ENCODE data around the gene EEF1E1.

Gene EEF1E1

GRCh38 chr6:8102122-8102958 is at the start of gene EEF1E1:
EEF1E1 (minus strand) TSS chr6:8102548; CDS start chr6:8102521, 27 bp downstream.
- Mint-ChIP-seq H3K36me3 (peaks cover 32% of the 10 kb centered on the region), H3K4me1 (peaks cover 30% of the 10 kb centered on the region), H3K27ac (peak within 1 kb of the TSS; percentile 94), H3K4me3 (peak within 1 kb of the TSS; percentile 85), H3K9me3 (no peaks in the 10 kb centered on the region)
- DNase-seq (ENCODE audit: low spot score in 2 of 2) (peak; percentile 73 to 91), ATAC-seq (peak; percentile 98)

GRCh38 chr6:8149350-8149749 is 47.0 kb upstream of the EEF1E1 start:
- DNase-seq (ENCODE audit: low spot score in 2 of 2) (no peak), ATAC-seq (peak; percentile 60)
- Mint-ChIP-seq H3K9me3 (no peaks in the 10 kb centered on the region), H3K27ac (no peak overlapping the region), H3K36me3 (no peaks in the 10 kb centered on the region), H3K4me1 (no peaks in the 10 kb centered on the region), H3K4me3 (no peak overlapping the region)

DNA sequence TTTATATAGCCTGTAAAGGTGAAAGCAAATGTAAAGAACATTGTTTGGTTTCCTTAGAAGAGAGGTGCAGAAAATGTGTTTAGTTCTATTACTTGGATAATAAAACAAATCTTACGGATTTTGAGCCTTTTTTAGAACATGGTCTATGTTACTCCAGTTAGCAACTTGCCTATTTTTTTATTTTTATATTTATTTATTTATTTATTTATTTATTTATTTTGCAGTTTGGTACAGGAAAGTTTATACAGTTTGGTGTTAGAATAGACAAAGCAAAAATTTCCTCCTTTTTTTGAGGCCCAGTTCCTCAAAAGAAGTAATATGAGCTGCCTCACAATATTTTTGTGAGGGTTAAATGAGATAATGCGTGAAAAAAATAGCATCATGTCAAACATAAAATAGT is 41.6 kb upstream of the EEF1E1 start:
- Mint-ChIP-seq H3K36me3 (no peaks in the 10 kb centered on the region), H3K27ac (no peak overlapping the region), H3K4me1 (no peaks in the 10 kb centered on the region), H3K9me3 (no peaks in the 10 kb centered on the region), H3K4me3 (no peak overlapping the region)
- ATAC-seq (no peak), DNase-seq (ENCODE audit: low spot score in 2 of 2) (no peak)

DNA sequence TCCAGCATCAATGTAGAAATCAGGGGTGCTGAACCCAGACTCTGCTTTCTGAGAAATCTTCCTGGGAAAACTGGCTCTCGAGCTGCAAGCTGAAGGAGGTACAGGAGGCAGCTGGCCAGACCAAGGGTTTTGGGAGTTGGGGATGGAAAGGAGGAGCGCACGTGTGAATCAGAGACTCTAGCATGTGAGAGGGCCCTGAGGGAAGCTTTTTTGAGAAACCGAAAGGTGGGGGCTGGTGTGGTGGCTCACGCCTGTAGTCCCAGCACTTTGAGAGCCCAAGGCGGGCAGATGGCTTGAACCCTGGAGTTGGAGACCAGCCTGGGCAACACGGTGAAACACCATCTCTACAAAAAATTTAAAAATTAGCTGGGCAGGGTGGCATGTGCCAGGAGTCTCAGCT is 37.1 kb upstream of the EEF1E1 start:
- Mint-ChIP-seq H3K4me1 (no peaks in the 10 kb centered on the region), H3K4me3 (no peak overlapping the region), H3K9me3 (no peaks in the 10 kb centered on the region), H3K36me3 (no peaks in the 10 kb centered on the region), H3K27ac (no peak overlapping the region)
- ATAC-seq (no peak), DNase-seq (ENCODE audit: low spot score in 2 of 2) (no peak)

DNA sequence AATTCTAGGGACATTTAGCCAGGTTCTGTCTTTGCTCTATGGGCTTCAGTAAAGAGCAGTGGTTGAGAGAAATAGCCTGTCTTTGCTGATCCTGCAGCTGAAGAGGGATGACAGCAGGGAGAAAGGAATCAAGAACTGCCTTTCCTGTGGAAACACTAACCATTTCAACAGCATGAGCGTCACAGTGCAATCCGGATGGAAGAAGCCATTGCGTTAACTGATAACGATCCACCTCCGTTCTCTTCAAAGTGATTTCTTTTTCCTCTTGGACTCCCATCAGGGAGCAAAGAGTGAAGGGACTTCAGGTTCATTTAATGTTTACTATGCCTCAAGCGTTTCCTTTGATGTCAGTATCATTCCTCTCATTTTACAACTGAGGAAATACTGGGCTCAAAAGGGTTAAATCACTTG is 35.2 kb upstream of the EEF1E1 start:
- no peak overlapping the region for H3K27ac Mint-ChIP-seq
- ATAC-seq (no peak), DNase-seq (ENCODE audit: low spot score in 2 of 2) (no peak)
- no peaks in the 10 kb centered on the region for H3K9me3 Mint-ChIP-seq
- H3K4me3 Mint-ChIP-seq, result no peak overlapping the region
- no peaks in the 10 kb centered on the region for H3K4me1 Mint-ChIP-seq
- H3K36me3 Mint-ChIP-seq, result no peaks in the 10 kb centered on the region

GRCh38 chr6:8135276-8135675 is 32.9 kb upstream of the EEF1E1 start:
- no peak for ATAC-seq
- no peaks in the 10 kb centered on the region for H3K36me3 Mint-ChIP-seq
- no peak overlapping the region for H3K4me3 Mint-ChIP-seq
- H3K27ac Mint-ChIP-seq, result no peak overlapping the region
- no peak for DNase-seq (ENCODE audit: low spot score in 2 of 2)
- no peaks in the 10 kb centered on the region for H3K4me1 Mint-ChIP-seq
- H3K9me3 Mint-ChIP-seq, result no peaks in the 10 kb centered on the region

GRCh38 chr6:8132130-8132529 is 29.8 kb upstream of the EEF1E1 start:
- Mint-ChIP-seq H3K9me3 (no peaks in the 10 kb centered on the region), H3K4me1 (no peaks in the 10 kb centered on the region), H3K4me3 (no peak overlapping the region), H3K27ac (no peak overlapping the region), H3K36me3 (no peaks in the 10 kb centered on the region)
- no peak for DNase-seq (ENCODE audit: low spot score in 2 of 2)
- ATAC-seq, result no peak

GRCh38 chr6:8131265-8131897 is 29.0 kb upstream of the EEF1E1 start:
- H3K4me3 Mint-ChIP-seq, result no peak overlapping the region

GRCh38 chr6:8130399-8130798 is 28.1 kb upstream of the EEF1E1 start:
- DNase-seq (ENCODE audit: low spot score in 2 of 2), result no peak
- no peak overlapping the region for H3K27ac Mint-ChIP-seq
- no peaks in the 10 kb centered on the region for H3K4me1 Mint-ChIP-seq
- H3K36me3 Mint-ChIP-seq, result no peaks in the 10 kb centered on the region
- ATAC-seq, result no peak
- H3K4me3 Mint-ChIP-seq, result no peak overlapping the region
- H3K9me3 Mint-ChIP-seq, result no peaks in the 10 kb centered on the region

More at GRCh38 chr6:8131265-8131897, 29.0 kb upstream of the EEF1E1 start:
- H3K4me1 Mint-ChIP-seq, result no peaks in the 10 kb centered on the region
- DNase-seq (ENCODE audit: low spot score in 2 of 2) (peak; percentile 8 to 51), ATAC-seq (peak; percentile 74)
- no peaks in the 10 kb centered on the region for H3K9me3 Mint-ChIP-seq
- no peaks in the 10 kb centered on the region for H3K36me3 Mint-ChIP-seq
- H3K27ac Mint-ChIP-seq, result no peak overlapping the region

GRCh38 chr6:8123236-8123635 is 20.9 kb upstream of the EEF1E1 start:
- no peak for DNase-seq (ENCODE audit: low spot score in 2 of 2)
- no peaks in the 10 kb centered on the region for H3K36me3 Mint-ChIP-seq
- no peak for ATAC-seq
- H3K9me3 Mint-ChIP-seq, result no peaks in the 10 kb centered on the region
- no peak overlapping the region for H3K27ac Mint-ChIP-seq
- no peaks in the 10 kb centered on the region for H3K4me1 Mint-ChIP-seq
- H3K4me3 Mint-ChIP-seq, result no peak overlapping the region

DNA sequence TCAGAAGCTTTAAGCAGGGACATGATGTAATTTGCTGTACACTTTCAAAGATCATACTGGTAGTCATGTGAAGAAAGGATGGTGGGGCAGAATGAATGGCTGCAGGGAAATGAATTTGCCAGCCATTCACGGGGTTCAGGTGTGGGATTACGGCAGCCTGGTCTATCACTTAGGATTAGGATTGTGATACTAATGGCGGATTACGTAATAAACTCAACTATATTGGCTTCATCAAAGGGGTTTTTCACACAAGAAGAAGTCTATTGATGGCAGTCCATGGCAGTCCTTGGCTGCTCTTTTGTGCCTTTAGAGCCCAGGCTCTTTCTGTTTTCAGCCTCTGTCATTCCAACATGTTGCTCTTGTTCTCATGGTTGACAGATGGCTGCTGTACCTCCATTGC is 12.6 kb upstream of the EEF1E1 start:
- no peak overlapping the region for H3K4me3 Mint-ChIP-seq
- no peaks in the 10 kb centered on the region for H3K36me3 Mint-ChIP-seq
- H3K27ac Mint-ChIP-seq, result no peak overlapping the region
- ATAC-seq (no peak), DNase-seq (ENCODE audit: low spot score in 2 of 2) (no peak)
- H3K9me3 Mint-ChIP-seq, result no peaks in the 10 kb centered on the region
- H3K4me1 Mint-ChIP-seq, result no peaks in the 10 kb centered on the region

DNA sequence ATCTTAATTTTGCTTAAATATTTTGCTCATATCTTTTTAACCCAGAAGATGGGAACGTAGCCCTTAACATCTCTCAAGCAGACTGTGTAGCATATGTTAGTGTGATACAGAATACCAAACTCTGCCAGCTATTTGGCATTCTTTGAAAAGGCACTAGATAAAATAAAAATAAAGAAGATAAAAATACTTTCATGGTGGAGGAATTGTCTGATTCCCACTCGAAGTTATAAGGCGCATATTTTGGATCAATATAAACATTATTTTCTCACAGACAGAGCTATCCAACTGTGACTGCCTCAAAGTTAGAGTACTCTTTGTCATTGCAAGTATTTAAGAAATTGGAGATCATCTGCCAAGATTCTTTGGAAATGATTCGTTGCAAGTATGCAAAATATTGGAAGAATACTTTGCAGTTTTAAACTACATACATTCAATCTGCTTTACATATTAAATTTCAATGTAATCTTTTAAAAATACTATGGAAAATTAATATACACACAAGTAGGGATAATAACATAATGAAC is 10.8 kb upstream of the EEF1E1 start:
- DNase-seq (ENCODE audit: low spot score in 2 of 2) (no peak), ATAC-seq (no peak)
- H3K36me3 Mint-ChIP-seq, result no peaks in the 10 kb centered on the region
- no peak overlapping the region for H3K27ac Mint-ChIP-seq
- no peak overlapping the region for H3K4me3 Mint-ChIP-seq
- no peaks in the 10 kb centered on the region for H3K9me3 Mint-ChIP-seq
- H3K4me1 Mint-ChIP-seq, result no peaks in the 10 kb centered on the region

DNA sequence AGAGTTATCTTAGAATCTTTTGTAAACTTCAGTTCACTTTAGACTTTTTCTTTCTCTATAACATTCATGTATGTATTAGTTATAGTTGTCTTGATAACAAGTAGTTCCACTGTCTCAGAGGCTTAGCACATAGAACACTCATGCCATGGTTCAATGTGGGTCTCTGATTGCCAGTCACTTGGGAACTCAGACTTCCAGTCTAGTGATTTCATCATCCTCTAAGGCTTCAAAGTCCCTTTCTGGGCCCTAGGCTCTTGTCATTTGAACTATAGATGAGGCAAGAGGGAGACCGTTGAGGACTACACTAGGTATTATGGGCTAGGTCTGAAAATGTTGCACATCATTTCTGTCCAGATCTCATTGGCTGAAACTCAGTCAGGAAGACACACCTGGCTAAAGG is 8.4 kb upstream of the EEF1E1 start:
- no peak overlapping the region for H3K4me3 Mint-ChIP-seq
- no peaks in the 10 kb centered on the region for H3K9me3 Mint-ChIP-seq
- H3K27ac Mint-ChIP-seq, result no peak overlapping the region
- H3K4me1 Mint-ChIP-seq, result no peaks in the 10 kb centered on the region
- no peaks in the 10 kb centered on the region for H3K36me3 Mint-ChIP-seq
- DNase-seq (ENCODE audit: low spot score in 2 of 2) (no peak), ATAC-seq (no peak)

DNA sequence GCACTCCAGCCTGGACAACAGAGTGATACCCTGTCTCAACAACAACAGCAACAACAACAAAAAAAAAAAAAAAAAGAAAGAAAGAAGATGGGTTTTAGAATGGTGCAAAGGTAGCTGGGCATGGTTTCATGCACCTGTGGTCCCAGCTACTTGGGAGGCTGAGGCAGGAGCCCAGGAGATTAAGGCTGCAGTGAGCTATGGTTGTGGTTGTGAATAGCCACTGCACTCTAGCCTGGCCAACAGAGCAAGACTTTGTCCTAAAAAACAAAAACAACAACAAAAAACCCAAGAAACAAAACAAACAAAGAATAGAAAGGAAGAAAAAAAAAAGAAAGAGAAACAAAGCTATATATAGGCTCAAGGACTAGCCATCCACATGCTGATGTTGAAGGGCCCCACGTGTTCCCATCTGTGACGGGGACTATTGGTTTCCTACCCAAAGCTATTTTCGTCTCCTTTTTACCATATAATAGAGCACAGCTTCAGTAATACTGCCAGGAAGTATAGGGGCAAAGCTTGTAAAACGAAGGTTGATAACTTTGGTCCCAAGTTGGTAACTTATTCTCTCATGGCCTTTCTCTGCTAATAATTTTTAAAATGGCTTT is 7.9 kb upstream of the EEF1E1 start:
- Mint-ChIP-seq H3K9me3 (no peaks in the 10 kb centered on the region), H3K27ac (no peak overlapping the region), H3K36me3 (no peaks in the 10 kb centered on the region), H3K4me1 (no peaks in the 10 kb centered on the region), H3K4me3 (no peak overlapping the region)
- no peak for ATAC-seq
- peak in 1 of 2 donors; percentile 2 for DNase-seq (ENCODE audit: low spot score in 2 of 2)

DNA sequence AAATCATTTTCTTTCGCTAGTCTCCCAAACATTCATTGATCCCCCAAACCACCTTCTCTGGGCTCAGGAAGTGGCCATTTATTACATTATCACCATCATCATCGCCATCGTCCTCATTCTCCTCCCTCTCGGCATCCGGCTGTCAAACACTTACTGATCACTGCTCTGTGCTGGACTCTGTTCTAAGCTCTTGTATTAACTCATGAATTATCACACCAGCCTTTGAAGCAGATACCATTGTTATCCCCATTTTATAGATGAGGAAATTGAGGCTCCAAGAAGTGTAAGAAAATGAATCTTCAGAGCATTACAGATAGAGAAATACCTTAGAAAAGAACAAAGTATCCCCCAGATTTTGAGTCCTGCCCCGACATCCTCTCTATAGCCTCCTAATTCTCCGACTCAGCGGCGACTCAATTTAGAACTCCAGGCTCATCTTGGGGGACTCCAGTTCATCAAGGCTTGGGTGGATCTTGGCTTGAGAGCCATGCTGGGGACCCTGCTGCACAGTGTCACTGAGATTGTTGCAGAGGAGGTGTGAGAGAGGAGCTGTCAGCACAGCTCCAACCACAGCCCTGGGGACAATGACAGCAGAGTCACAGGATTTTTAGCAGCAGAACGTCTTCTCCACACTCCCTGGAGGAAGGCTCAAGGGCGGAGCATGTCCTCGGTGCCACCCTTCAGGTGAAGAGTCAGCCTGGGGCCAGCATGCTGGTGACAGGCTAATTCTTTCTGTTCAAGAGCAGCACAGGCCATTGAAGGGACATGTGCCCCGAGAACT is 6.6 kb upstream of the EEF1E1 start:
- Mint-ChIP-seq H3K36me3 (no peaks in the 10 kb centered on the region), H3K4me3 (no peak overlapping the region), H3K9me3 (no peaks in the 10 kb centered on the region), H3K27ac (no peak overlapping the region), H3K4me1 (no peaks in the 10 kb centered on the region)
- DNase-seq (ENCODE audit: low spot score in 2 of 2) (peak in 1 of 2 donors; percentile 32), ATAC-seq (no peak)

All from stimulated activated effector memory CD8-positive, alpha-beta T cell treated with anti-CD3 and anti-CD28 coated beads, Interleukin-12 subunit alpha, Interleukin-12 subunit beta, amount 100 ng/mL, for 72 hours (primary cell).